HepG2 (cell line): ENCODE data around the gene SATB2. TPM values are rescaled to one million over a fixed set of nuclear protein-coding genes. Genes with fewer than 3 reads are reported as not detected.

Experiments used
- ATF7 ChIP-seq, 2 experiments: fragments of 450-650 bp in 1 of 2; sonication (generic) in 1 of 2; formaldehyde crosslinking in 1 of 2; IDR thresholded peaks; 2 replicates each; pipeline versions ENCODE4 v1.4.0 to v1.6.1; 2016 to 2020; ENCODE audit warnings: antibody characterized with exemption in 1 of 2, mild to moderate bottlenecking in 1 of 2, missing genetic modification reagents in 1 of 2
- CCDC6 ChIP-seq: sonication (generic); formaldehyde crosslinking; IDR thresholded peaks from 2 replicates; pipeline ENCODE4 v1.8.1; 2022; ENCODE audit warnings: mild to moderate bottlenecking, missing genetic modification reagents, moderate library complexity
- FOXK1 ChIP-seq: sonication (generic); formaldehyde crosslinking; IDR thresholded peaks from 2 replicates; pipeline ENCODE4 v1.4.0; 2020; ENCODE audit warnings: low read depth, missing genetic modification reagents, borderline replicate concordance
- MZF1 ChIP-seq: sonication (generic); formaldehyde crosslinking; IDR thresholded peaks from 2 replicates; pipeline ENCODE4 v1.8.1; 2023; ENCODE audit warnings: mild to moderate bottlenecking, missing genetic modification reagents, borderline replicate concordance
- NFIC ChIP-seq: IDR thresholded peaks from 2 replicates; pipeline ENCODE4 v1.6.1; 2012; ENCODE audit warnings: mild to moderate bottlenecking, low read length, inconsistent platforms
- TP53 ChIP-seq: sonication (generic); formaldehyde crosslinking; conservative IDR thresholded peaks from 2 replicates; pipeline ENCODE4 v1.4.0; 2020; ENCODE audit warnings: missing genetic modification reagents
- U2AF2 ChIP-seq: fragments of 200-400 bp; formaldehyde crosslinking; IDR thresholded peaks from 2 replicates; pipeline ENCODE4 v1.6.1; 2017; ENCODE audit warnings: low read depth, mild to moderate bottlenecking, low read length
- YEATS2 ChIP-seq: sonication (generic); formaldehyde crosslinking; IDR thresholded peaks from 2 replicates; pipeline ENCODE4 v1.4.0; 2020; ENCODE audit warnings: missing genetic modification reagents, borderline replicate concordance
- ZMAT3 ChIP-seq: sonication (generic); formaldehyde crosslinking; conservative IDR thresholded peaks from 2 replicates; pipeline ENCODE4 v1.7.0; 2021; ENCODE audit warnings: missing genetic modification reagents
- ZNF235 ChIP-seq: sonication (generic); formaldehyde crosslinking; IDR thresholded peaks from 2 replicates; pipeline ENCODE4 v1.8.1; 2023; ENCODE audit warnings: mild to moderate bottlenecking, missing genetic modification reagents, borderline replicate concordance
- ZNF382 ChIP-seq: sonication (generic); formaldehyde crosslinking; IDR thresholded peaks from 2 replicates; pipeline ENCODE4 v1.5.0; 2020; ENCODE audit warnings: missing genetic modification reagents, mild to moderate bottlenecking, borderline replicate concordance
- ZNF552 ChIP-seq: sonication (generic); formaldehyde crosslinking; IDR thresholded peaks from 2 replicates; pipeline ENCODE4 v1.9.0; 2022; ENCODE audit warnings: missing genetic modification reagents, mild to moderate bottlenecking, borderline replicate concordance
- ZNF780A ChIP-seq: sonication (generic); formaldehyde crosslinking; IDR thresholded peaks from 2 replicates; pipeline ENCODE4 v1.8.0; 2022; ENCODE audit warnings: mild to moderate bottlenecking, missing genetic modification reagents, moderate library complexity
- polyA plus RNA-seq, 8 experiments: library from polyadenylated mRNA; depleted of rRNA in 3 of 8; stranded (reverse) in 7 of 8; unstranded in 1 of 8; fragments of >200 nt; fragmentation: Illumina TruSeq in 4 of 8; extraction: Trizol in 4 of 8; gene quantifications; 2 replicates each; pipeline versions ENCODE4 v1.2.1 to v1.2.3, GENCODE V29; 2011 to 2016; ENCODE audit warnings: low read depth in 4 of 8, missing spikeins in 1 of 8, mixed read lengths in 1 of 8; ENCODE audit not compliant: insufficient read depth in 1 of 8
- total RNA-seq, 5 experiments: library from RNA; depleted of rRNA; stranded (reverse); fragments of >200 nt; fragmentation: Illumina TruSeq; extraction: Trizol; gene quantifications; 2 replicates each; pipeline ENCODE4 v1.2.3, GENCODE V29; 2016; ENCODE audit warnings: low read depth in 1 of 5
- TF ChIP-seq, protein P1 (sequence below): sonication (generic); formaldehyde crosslinking; IDR thresholded peaks from 2 replicates; pipeline ENCODE4 v1.4.0; 2020; ENCODE audit warnings: mild to moderate bottlenecking, missing genetic modification reagents
- TF ChIP-seq, protein P2 (sequence below): sonication (generic); formaldehyde crosslinking; IDR thresholded peaks from 2 replicates; pipeline ENCODE4 v1.4.0; 2020; ENCODE audit warnings: missing genetic modification reagents
- TF ChIP-seq, protein P3 (sequence below): IDR thresholded peaks from 2 replicates; pipeline ENCODE4 v1.6.1; 2016; ENCODE audit warnings: low read depth, missing genetic modification reagents, missing compliant biosample characterization
- TF ChIP-seq, protein P4 (sequence below): IDR thresholded peaks from 2 replicates; pipeline ENCODE4 v1.6.1; 2012; ENCODE audit warnings: inconsistent platforms
- TF ChIP-seq, protein P5 (sequence below): sonication (generic); formaldehyde crosslinking; IDR thresholded peaks from 2 replicates; pipeline ENCODE4 v1.5.0; 2020; ENCODE audit warnings: missing genetic modification reagents

The SATB2 gene
- total and polyA plus RNA-seq, 2 of the 13 experiments (the other 11 are each of a cell fraction or from before 2014, with no cell fraction given) = 2.5 to 5.5 TPM

DNA sequence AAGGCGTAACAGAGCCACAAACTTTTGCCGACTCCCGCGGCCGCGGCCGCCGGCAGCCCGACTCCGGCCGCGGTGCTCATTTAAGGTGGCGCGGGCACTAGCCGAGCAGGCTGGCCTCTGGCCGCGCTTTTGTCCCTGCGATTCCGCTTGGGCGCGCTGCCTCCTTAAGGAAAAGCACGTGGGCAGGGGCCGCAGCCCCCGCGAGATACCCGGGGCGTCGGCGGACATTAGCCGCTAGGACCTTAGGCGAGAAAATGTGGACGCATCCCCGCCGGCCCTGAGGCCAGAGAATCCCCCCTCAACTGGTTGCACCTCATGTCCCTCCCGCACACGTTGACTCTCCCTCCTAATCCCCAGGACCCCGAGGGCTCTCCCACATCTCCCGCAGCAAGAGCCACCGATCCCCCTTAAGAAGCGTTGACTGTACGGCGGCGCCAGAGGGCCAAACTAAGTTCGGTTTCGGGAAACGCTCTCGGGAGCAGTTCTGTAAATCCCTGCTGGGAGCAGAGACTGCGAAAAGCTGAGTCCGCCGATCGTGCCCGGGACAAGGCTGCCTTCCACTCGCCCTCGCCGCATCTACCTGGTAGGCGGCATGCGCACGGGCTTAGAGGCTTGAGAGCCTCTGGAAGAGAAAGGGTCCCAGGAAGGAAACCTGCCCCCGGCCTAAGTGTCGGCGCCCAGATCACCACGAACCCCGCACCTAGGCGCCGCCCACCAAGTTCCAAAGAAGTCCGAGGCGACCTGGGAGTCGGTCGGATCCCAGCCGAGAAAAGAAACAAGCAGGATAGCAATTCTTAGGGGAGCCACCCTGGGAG is 1.8 kb upstream of the SATB2 start (continued):
- TF ChIP-seq, protein P1, sequence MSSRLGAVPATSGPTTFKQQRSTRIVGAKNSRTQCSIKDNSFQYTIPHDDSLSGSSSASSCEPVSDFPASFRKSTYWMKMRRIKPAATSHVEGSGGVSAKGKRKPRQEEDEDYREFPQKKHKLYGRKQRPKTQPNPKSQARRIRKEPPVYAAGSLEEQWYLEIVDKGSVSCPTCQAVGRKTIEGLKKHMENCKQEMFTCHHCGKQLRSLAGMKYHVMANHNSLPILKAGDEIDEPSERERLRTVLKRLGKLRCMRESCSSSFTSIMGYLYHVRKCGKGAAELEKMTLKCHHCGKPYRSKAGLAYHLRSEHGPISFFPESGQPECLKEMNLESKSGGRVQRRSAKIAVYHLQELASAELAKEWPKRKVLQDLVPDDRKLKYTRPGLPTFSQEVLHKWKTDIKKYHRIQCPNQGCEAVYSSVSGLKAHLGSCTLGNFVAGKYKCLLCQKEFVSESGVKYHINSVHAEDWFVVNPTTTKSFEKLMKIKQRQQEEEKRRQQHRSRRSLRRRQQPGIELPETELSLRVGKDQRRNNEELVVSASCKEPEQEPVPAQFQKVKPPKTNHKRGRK (CRISPR knock-in tag) = no peak
- TF ChIP-seq ZNF235 (CRISPR knock-in tag) = peak; percentile 75
- TF ChIP-seq U2AF2 = peak; percentile 100
- no peak for TF ChIP-seq TP53 (CRISPR knock-in tag)
- no peak for TF ChIP-seq ZNF552 (CRISPR knock-in tag)
- TF ChIP-seq, protein P2, sequence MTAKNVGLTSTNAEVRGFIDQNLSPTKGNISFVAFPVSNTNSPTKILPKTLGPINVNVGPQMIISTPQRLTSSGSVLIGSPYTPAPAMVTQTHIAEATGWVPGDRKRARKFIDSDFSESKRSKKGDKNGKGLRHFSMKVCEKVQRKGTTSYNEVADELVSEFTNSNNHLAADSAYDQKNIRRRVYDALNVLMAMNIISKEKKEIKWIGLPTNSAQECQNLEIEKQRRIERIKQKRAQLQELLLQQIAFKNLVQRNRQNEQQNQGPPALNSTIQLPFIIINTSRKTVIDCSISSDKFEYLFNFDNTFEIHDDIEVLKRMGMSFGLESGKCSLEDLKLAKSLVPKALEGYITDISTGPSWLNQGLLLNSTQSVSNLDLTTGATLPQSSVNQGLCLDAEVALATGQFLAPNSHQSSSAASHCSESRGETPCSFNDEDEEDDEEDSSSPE (CRISPR knock-in tag) = 0 out of 2 replicates have a peak, but pooled peaks have one; percentile 44
- TF ChIP-seq NFIC = 0 out of 2 replicates have a peak, but pooled peaks have one; percentile 68
- TF ChIP-seq, protein P3, sequence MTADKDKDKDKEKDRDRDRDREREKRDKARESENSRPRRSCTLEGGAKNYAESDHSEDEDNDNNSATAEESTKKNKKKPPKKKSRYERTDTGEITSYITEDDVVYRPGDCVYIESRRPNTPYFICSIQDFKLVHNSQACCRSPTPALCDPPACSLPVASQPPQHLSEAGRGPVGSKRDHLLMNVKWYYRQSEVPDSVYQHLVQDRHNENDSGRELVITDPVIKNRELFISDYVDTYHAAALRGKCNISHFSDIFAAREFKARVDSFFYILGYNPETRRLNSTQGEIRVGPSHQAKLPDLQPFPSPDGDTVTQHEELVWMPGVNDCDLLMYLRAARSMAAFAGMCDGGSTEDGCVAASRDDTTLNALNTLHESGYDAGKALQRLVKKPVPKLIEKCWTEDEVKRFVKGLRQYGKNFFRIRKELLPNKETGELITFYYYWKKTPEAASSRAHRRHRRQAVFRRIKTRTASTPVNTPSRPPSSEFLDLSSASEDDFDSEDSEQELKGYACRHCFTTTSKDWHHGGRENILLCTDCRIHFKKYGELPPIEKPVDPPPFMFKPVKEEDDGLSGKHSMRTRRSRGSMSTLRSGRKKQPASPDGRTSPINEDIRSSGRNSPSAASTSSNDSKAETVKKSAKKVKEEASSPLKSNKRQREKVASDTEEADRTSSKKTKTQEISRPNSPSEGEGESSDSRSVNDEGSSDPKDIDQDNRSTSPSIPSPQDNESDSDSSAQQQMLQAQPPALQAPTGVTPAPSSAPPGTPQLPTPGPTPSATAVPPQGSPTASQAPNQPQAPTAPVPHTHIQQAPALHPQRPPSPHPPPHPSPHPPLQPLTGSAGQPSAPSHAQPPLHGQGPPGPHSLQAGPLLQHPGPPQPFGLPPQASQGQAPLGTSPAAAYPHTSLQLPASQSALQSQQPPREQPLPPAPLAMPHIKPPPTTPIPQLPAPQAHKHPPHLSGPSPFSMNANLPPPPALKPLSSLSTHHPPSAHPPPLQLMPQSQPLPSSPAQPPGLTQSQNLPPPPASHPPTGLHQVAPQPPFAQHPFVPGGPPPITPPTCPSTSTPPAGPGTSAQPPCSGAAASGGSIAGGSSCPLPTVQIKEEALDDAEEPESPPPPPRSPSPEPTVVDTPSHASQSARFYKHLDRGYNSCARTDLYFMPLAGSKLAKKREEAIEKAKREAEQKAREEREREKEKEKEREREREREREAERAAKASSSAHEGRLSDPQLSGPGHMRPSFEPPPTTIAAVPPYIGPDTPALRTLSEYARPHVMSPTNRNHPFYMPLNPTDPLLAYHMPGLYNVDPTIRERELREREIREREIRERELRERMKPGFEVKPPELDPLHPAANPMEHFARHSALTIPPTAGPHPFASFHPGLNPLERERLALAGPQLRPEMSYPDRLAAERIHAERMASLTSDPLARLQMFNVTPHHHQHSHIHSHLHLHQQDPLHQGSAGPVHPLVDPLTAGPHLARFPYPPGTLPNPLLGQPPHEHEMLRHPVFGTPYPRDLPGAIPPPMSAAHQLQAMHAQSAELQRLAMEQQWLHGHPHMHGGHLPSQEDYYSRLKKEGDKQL (CRISPR knock-in tag) = peak; percentile 12; the same call in 1 of the 2 replicates
- TF ChIP-seq, protein P4, sequence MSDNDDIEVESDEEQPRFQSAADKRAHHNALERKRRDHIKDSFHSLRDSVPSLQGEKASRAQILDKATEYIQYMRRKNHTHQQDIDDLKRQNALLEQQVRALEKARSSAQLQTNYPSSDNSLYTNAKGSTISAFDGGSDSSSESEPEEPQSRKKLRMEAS = peak; percentile 99
- TF ChIP-seq FOXK1 (CRISPR knock-in tag) = peak; percentile 26; the same call in 1 of the 2 replicates
- peak; percentile 81 for TF ChIP-seq YEATS2 (CRISPR knock-in tag)
- peak; percentile 92; the same call in 1 of the 2 replicates for TF ChIP-seq MZF1 (CRISPR knock-in tag)
- peak; percentile 89; the same call in 1 of the 2 replicates for TF ChIP-seq ZNF780A (CRISPR knock-in tag)
- TF ChIP-seq ZNF382 (CRISPR knock-in tag) = no peak
- no peak for TF ChIP-seq ATF7 (IDR thresholded peaks at IDR 0.05)
- TF ChIP-seq ATF7 (CRISPR knock-in tag; IDR thresholded peaks at IDR 0.05) = no peak; the same call in 1 of the 2 replicates
- TF ChIP-seq CCDC6 (CRISPR knock-in tag) = no peak; the same call in 1 of the 2 replicates
- peak; percentile 93 for TF ChIP-seq ZMAT3 (CRISPR knock-in tag)
- TF ChIP-seq, protein P5, sequence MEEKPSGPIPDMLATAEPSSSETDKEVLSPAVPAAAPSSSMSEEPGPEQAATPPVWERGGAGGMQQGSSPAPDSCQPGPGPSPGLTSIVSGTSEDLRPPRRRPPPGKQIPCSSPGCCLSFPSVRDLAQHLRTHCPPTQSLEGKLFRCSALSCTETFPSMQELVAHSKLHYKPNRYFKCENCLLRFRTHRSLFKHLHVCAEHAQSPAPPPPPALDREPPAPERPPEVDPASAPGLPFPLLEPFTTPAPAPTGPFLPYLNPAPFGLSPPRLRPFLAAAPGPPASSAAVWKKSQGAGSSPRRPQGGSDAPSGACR = peak; percentile 70; the same call in 1 of the 2 replicates
